K562 (cell line): ENCODE results near the gene BBOX1. TPM values are rescaled to one million over a fixed set of nuclear protein-coding genes. Genes with fewer than 3 reads are reported as not detected.

Source experiments
- BMI1 ChIP-seq: fragments of 150-350 bp; IDR thresholded peaks from 2 replicates; pipeline ENCODE4 v1.6.1; 2014; ENCODE audit warnings: low read length
- EHMT2 ChIP-seq: fragments of 450-650 bp; IDR thresholded peaks from 2 replicates; pipeline ENCODE4 v1.6.1; 2018; ENCODE audit warnings: antibody characterized with exemption
- RBM17 ChIP-seq: fragments of 200-400 bp; formaldehyde crosslinking; IDR thresholded peaks from 2 replicates; pipeline ENCODE4 v1.6.1; 2017; ENCODE audit warnings: low read depth, mild to moderate bottlenecking, low read length, borderline replicate concordance
- ZBTB40 ChIP-seq, 2 experiments: fragments of 450-650 bp in 1 of 2; sonication (generic) in 1 of 2; formaldehyde crosslinking in 1 of 2; IDR thresholded peaks; 2 replicates each; pipeline versions ENCODE4 v1.7.1 to v1.9.0; 2016 to 2022; ENCODE audit warnings: inconsistent platforms in 1 of 2, mild to moderate bottlenecking in 1 of 2, missing genetic modification reagents in 1 of 2
- ZNF398 ChIP-seq: fragments of 250-450 bp; sonication (Bioruptor Pico); IDR thresholded peaks from 2 replicates; pipeline ENCODE4 v1.8.0; 2021; ENCODE audit warnings: moderate library complexity, mild to moderate bottlenecking, inconsistent platforms
- polyA plus RNA-seq, 8 experiments: library from polyadenylated mRNA; depleted of rRNA in 4 of 8; stranded (reverse) in 5 of 8; unstranded in 3 of 8; fragments of >200 nt; fragmentation: Nextera tagmentation in 2 of 8; fragmentation: Illumina TruSeq in 1 of 8; extraction: Ambion mirVana in 2 of 8; extraction: Trizol in 1 of 8; gene quantifications; 2 replicates each; pipeline versions ENCODE4 v1.2.1 to v1.2.3, GENCODE V29; 2011 to 2014; ENCODE audit warnings: inconsistent platforms in 1 of 8, missing spikeins in 1 of 8
- total RNA-seq, 7 experiments: library from RNA; depleted of rRNA in 6 of 7; stranded (reverse); fragments of >200 nt in 6 of 7; fragmentation: Illumina TruSeq in 2 of 7; extraction: Trizol in 2 of 7; gene quantifications; 2 replicates each; pipeline versions ENCODE4 v1.2.1 to v1.2.3, GENCODE V29; 2011 to 2021; ENCODE audit warnings: low replicate concordance in 1 of 7

Gene BBOX1
- total and polyA plus RNA-seq, 9 of the 15 experiments (the other 6 are each of a cell fraction or from before 2014, with no cell fraction given), result not detected

GRCh38 chr11:27002431-27002830 is 38.2 kb upstream of the BBOX1 start (continued):
- TF ChIP-seq ZBTB40 (IDR thresholded peaks at IDR 0.05) (no peak), ZBTB40 (CRISPR knock-in tag; IDR thresholded peaks at IDR 0.05) (no peak), EHMT2 (no peak), BMI1 (no peak), RBM17 (no peak), ZNF398 (CRISPR knock-in tag) (no peak)
